ENCODE results near the gene TAC3.

DNA sequence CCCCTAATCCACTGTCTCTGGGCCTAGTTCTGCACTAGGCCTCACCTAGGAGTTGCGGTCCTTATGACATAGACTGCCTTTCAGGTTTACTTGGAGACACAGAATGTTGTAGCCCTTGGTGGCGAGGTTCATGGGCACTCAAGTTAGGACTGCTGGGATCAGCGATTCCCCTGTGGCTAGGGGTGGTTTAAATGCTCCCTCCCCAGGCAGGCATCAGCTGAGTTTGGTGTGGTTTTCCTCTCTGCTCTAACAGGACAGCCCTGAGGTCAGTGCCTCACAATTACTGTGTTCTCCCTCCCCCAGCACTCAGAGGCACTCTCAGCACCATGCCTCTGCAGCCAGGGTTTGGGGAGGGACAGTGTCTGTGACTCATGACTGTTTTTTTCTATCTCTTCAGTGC, 36.7 kb downstream of the TAC3 start:
- no peak for TF ChIP-seq POLR2A (IDR thresholded peaks at IDR 0.05)
- TF ChIP-seq, protein P1, sequence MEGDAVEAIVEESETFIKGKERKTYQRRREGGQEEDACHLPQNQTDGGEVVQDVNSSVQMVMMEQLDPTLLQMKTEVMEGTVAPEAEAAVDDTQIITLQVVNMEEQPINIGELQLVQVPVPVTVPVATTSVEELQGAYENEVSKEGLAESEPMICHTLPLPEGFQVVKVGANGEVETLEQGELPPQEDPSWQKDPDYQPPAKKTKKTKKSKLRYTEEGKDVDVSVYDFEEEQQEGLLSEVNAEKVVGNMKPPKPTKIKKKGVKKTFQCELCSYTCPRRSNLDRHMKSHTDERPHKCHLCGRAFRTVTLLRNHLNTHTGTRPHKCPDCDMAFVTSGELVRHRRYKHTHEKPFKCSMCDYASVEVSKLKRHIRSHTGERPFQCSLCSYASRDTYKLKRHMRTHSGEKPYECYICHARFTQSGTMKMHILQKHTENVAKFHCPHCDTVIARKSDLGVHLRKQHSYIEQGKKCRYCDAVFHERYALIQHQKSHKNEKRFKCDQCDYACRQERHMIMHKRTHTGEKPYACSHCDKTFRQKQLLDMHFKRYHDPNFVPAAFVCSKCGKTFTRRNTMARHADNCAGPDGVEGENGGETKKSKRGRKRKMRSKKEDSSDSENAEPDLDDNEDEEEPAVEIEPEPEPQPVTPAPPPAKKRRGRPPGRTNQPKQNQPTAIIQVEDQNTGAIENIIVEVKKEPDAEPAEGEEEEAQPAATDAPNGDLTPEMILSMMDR (IDR thresholded peaks at IDR 0.05), result no peak
- TF ChIP-seq POLR2AphosphoS5 (IDR thresholded peaks at IDR 0.05; ENCODE audit: insufficient read depth in 1 of 2, low read depth in 1 of 2), result no peak
